HG03378 (cell line): ENCODE results near the gene CCDC34.
"Not testable (repeated sequence)": the region's sequence is repeated elsewhere in the genome, so short reads cannot be mapped to it uniquely, and the experiment has no call there.

Experiments
- ATAC-seq: cut with Tn5 transposase; IDR thresholded peaks from one replicate; pipeline ENCODE4 v1.9.1; 2021; ENCODE audit warnings: mild to moderate bottlenecking, moderate library complexity; ENCODE audit not compliant: unreplicated experiment

Gene CCDC34

DNA sequence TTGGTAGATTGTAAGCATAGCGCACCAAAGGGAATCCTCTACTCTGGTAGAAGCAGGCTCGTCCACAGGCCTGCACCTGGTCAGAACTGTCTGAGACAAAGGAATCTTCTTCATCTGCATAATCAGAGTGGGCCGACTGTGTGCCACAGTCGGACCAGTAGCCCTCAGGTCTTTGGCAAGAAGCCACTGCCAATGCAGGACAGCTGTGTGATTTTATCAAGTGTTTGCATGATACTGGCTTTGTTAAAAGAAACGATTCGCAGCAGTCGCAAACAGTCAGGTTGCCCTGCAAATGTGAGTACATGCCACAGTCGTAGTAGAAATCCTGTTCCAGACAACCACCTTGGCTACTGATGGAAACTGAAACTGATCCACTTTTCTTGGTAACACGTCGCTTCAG is 4.9 kb upstream of the CCDC34 start:
- ATAC-seq, result no peak

DNA sequence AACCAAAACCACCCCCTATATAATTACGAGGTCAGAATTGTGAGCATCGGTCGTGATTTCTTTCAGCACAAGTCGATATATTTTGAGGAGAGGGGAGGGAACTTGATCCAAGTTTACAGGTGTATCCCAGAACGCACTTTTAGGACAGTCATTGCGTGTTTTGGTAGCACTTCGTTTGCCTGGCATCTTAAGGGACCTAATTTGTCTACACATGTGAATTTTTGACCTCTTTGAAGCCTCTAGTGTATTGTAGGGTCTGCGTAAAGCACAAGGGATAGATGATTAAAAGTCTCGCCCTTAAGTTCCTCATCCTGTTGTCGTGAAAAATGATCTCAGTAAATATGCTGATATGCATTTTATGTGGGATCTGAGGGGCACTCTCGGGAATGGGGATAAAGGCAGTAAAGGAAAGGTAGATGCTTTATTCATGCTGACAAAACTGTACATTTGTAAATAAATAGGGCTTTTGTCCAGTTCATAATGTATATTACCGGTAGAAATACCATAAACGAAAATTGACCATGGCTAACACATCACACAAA is 632 bp upstream of the CCDC34 start:
- no peak for ATAC-seq

DNA sequence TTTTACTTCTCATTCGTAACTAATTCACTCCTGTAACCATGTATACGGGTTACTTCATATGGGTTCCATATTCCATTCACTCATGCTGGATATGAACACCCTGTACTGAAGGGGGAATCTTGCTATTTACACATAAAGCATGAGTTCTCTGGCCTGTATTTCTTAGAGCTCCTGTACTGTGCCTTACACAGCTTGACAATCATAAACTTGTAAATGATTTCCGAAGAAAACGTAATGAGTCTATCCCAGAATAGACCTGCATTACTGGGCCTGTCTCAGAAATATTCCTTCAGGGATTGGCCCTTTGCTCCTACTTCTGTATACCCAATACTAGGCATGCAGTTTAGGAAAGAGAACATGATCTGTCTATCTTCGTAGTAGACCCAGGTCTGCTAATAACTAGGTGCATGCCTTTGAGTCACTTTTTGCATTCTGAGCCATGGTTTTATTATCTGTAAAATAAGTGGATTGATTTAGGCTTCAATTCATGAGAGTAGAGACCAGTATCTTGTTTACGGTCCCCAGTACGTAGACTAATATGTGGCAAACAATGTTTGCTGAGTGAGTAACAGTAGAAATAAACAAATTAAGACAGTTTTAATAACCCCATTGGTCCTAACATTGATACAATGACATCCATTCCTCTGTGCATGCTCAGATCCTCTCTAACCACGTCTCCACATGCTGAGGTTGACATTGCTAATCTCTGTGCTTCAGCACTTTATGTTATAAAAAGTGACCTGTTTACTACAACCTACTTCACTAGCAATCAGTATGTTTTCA is 1.2 kb downstream of the CCDC34 start:
- no peak for ATAC-seq

DNA sequence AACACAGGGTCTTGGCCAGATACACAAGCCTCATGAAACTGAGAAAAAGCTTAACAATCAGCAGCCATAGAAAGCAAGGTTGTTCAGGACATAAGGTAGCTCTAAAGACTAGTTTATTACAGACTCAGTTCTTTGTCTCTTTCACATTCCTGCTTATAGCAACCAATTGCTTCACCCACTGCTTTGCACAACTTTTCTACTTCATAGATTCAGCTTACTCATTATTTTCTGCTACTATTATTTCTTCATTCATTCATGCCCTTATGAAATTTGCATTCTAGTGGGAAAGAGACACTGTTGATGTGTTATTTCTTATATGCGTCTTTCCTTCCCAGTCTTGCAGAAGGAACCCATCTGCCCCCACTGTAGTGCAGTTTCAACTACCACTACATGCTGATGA is 4.7 kb downstream of the CCDC34 start:
- ATAC-seq, result no peak

DNA sequence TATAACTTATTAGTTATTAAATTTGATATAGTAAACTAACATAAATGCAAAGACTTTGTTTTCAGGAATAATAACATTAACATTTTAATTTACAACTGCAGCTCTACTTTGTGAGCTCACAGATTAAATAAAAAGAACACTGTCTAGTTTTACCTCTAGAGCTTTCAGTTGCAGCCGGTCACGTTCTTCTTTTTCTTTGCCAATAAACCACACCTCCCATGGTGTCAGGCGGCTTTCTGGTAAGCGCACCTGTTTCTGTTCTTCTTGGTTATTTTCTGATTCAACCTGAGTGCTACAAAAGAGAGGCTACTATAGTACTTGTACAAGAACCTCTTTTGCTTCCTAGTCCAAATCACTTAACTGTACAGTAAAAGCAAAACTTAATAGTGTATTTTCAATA is 5.8 kb downstream of the CCDC34 start:
- no peak for ATAC-seq

DNA sequence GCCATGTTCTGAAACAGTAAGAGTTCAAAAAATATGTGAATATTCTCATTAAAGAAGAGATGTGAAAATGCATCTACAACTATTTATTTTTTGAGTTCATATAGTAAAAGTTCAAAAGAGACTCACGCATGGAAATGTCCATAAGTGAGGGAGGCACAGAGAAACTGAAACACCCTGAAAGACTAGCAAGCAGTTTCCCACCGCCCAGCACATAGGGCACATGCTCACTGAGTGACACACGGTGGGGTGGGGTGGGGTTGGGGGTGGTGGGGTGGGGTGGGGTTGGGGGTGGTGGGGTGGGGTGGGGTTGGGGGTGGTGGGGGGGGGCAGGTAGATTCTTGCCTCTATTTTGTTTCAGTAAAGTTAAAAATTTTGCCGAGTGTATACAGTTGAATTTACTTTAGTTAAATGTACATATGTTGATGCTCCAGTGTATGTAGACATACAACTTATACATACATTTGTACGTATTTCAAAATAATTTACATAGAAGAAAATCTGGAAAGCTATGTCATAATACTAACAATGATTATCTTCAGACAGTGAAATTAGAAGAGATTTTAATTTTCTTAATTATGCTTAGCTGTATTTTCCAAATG is 6.3 kb downstream of the CCDC34 start:
- ATAC-seq, result no peak

DNA sequence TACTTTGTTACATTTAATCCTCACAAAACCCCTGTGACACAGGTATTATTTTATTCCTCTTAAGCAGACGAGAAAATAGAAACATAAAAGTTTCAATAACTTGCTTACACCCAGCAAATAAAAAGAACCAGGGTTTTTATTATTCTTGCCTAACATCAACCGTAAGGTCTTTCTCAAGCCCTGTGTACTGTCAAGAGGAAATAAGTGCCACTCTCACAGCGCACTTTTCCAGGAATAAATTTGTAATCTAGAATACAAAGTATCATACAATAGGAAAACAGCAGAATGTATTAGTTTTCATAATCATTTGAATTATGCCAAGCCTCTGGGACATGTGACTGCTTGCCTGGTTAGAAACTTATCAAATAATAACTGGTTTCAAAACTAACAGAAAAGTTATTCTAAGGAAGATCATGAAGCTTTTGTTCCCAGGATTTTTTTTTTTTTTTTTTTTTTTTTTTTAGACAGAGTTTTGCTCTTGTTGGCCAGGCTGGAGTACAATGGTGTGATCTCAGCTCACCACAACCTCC is 7.4 kb downstream of the CCDC34 start:
- ATAC-seq, result no peak

DNA sequence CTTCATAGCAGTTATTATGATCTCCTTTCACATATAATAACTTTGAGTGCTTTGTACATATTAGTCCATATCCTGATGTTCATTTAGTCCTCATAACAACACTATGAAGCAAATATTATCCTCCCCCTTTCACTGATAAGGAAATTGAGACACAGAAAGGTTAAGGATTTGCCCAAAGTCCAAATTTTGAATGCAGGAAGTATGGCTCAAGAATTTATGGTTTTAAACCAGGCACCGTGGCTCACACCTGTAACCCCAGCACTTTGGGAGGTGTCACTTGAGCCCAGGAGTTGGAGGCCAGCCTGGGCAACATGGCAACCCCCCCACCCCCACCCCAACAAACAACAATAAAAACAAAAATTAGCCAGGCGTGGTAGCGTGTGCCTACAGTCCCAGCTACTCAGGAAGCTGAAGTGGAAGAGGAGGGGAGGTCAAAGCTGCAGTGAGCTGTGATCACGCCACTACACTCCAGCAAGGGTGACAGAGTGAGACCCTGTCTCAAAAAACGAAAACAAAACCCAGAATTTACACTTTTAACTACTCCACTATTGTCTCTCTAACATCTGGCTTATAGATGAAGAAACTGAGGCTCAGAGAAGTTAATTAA is 8.6 kb downstream of the CCDC34 start:
- ATAC-seq, result no peak

DNA sequence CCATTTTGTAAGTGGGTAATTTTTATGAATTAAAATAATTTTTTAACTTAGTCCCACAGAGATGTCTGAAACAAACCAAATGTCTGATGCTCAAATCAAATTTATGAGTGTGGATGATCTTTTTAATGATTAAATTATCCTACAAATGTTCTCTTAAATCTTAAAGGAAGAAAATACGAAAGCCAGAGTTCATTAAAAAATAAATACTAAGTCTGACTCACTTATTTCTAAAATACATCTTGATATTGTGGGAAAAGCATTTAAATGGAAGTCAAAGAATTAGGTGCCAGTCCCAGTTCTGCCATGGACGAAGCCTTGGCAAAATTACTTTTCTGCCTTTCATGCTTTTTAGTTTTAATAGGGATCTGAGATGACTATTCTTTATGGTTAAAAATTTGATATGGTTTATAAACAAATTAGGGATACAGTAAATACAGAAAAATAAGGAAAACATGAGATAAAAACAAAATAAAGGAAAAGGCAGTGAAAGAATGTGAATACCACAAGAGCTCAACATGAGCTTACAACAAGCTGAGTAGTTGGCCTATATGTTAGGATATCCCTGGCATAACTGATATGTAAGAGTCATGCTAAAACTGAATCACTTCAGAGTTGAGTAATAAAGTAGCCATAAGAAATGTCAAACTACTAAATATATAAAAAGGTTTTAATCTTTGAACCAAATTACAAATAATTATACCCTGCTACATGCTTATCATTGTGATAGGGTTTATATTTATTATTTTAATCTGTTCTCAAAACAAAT is 9.2 kb downstream of the CCDC34 start:
- no peak for ATAC-seq

DNA sequence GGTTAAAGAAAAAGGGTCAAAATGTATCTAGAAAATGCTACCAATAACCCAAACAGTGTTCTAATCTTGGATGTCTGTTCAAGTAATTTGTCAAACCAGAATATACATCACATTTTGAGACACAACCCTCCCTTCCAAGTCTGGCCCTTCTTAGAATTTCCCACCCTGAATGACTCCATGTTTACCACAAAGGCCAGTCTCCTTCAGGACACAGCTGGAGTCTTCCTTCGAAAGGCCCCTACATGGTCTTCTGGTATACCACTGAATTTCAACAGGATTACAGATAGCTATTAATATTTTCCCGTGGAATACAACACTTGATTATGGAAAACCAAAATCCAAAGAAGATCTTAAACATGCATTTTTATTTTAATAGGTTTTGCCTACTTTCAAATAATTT is 10.2 kb downstream of the CCDC34 start:
- no peak for ATAC-seq

DNA sequence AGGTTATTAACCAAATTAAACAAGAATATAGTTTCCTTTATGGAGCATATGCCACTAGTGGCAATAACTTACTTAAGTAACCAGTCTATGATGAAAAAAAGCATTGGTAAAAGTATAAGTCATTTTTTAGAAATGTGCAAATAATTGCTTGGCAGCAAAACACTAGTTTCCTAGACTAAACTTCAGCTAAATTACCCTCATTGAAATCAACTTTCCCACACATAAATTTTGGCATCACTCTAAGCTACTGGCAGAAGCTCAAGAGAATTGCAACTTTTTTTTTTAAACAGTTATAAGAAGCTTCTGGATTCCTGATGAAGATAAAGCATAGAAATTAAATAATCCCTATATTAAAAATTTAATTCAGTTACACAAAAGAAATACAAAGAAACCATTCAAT is 12.5 kb downstream of the CCDC34 start:
- ATAC-seq, result no peak

DNA sequence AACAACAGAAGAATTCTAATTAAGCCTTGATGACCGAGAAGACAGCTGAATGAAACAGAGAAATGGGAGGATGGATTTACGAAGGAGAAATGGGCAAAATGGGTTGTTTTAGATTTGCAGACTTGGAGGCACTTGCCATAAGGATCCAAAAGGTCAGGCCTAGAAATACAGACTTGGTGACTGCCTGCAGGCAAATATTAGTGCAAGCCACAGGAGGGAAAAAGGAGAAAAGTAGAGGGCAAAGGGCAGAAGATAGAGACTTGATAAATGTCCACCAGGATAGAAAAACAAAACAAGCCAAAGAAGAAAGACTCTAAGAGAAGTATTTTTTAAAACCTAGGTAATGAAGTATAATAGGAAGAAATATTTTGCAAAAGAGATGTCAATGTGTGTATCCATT is 13.1 kb downstream of the CCDC34 start:
- no peak for ATAC-seq

DNA sequence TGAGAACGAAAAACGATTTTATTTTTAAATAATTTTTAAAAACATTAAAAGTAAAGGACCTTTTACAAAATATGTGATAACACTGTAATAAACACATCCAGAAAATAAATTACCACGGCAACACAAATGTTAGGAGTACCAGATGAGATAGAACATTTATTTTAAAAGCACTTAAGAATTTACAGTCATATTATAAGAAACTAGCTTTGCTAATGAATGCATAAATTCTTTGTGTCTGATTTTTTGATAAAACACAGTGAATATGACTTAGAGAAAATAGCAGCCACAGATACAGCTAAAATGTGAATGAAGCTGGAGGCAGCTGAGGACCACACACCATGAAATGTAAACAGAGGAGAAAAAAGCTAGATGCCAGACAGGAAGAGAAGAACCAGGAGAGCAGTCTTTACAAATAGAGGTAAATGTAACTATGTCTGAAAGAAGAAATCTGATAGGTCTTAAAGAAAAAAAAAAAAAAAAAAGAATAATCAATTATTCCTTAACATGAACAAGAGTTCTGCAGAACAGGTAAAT is 14.6 kb downstream of the CCDC34 start:
- no peak for ATAC-seq

DNA sequence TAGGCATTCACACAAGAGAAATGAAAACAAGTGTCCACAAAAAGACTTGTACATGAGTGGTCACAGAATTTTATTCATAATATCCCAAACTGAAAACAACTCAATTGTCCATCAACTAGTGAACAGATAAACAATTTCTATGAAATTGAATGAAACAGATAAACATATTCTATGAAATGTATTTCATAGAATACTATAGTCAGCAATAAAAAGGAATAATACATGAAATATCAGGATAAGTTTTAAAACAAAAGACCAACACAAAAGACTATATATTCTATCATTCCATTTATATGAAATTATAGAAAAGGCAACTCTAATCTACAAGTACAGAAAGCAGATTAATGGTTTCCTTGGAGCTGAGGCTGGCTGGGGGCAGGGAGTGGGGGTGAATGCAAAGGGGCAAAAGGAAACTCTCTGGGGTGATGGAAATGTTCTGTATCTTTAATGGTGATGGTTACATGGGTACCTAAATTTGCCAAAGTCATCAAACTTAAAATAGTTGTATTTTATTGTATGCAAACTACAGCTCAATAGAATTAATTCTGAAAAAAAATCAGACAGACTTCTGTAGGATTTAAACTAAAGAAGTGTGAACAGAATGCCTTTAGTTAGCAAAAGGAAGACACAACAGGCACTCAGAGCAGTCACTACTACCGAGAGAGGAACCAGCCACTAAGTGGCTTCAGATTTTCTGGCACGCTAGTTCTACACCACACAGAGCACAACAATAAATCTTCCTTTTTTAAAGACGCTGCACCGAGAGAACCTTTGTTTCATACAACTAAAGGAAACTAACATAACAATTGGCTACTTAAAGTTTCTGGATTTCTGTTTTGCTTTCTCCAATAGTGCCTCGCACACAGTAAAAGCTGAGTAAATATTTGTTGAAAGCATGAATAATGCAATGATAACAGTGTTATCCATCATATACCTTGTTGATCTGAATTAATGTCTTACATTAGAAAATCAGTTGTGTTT is 15.4 kb downstream of the CCDC34 start:
- ATAC-seq, result no peak

DNA sequence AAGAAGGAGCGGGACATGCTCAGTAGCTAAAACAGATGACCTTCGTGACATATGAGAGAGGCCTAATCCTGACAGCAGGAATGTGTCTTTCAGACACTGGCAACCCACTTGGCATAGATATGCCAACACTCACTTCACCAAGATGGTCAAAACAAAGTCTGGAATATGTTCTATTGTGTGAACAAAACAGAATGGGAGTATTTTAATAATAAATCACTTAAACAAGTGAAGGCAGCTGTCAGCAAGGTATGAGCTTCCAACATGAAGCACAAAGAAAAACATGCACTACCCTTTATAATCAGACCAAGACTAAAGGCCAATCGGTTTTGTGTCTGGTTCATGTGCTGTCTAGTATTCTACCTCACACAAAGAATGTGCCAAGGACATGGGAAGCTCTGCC is 23.1 kb downstream of the CCDC34 start:
- no peak for ATAC-seq

DNA sequence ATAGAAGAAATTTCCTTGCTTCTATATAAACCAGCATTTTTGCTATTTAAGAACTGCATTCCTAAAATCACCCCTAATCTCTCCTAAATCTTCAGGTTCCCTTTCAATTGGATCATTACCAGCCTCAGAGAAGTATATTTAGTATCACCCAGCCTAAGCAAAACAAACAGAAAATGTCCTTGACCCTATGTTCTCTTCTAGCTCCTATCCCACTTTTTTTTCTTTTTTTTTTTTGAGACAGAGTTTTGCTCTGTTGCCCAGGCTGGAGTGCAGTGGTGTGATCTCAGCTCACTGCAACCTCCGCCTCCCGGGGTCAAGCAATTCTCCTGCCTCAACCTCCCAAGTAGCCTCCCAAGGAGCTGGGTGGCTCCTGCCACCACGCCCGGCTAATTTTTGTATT is 28.3 kb downstream of the CCDC34 start:
- not testable (repeated sequence) for ATAC-seq

DNA sequence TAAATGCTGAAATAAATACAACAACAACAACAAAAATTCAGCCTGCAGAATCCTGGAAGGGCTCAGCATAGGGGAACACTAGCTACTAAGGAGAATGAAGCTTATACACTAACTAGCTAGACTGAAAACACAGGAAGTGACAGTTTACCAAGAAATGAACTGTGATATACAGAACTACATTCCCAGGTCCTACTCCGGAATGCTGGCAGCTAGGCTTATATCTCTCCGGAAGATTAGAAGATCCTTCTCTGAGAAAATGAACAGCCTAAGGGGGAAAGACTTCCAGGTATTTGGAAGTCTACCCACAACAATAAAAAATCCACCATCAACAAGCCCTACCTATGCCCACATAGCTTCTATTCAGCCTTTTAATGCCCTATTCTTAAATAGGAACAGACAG is 31.0 kb downstream of the CCDC34 start:
- ATAC-seq, result no peak

DNA sequence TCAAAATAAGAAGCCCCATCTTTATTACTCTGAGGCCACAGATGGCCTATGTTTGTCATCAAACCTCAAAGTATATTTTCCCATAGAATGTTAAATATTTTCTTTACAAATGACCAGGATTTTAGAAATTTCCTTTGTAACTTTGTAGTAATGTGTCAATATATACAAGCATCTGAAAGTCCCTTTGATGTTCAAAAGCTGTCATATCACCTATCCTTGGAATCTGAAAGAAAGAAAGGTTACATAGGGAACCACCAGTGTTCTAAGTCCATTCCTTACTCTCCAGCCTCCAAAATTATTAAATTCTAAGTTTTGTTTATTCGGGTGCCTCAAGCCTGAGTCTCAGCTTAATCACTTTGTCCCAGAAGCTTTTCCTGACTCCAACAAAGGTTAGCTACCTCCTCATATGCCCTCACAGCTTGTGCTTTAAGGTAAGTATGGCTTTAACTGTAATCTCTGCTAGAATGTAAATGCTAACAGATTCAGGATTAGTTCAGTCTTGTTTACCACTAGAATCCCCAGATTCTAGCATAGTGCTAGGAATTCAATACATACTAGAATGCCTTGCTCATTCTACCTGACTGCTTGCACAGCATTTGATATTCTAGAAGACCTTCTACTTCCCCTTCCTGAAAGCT is 32.3 kb downstream of the CCDC34 start:
- no peak for ATAC-seq
